GM10847 (cell line): ENCODE measurements around the gene TWF1.

Experiments used
- POLR2A ChIP-seq: IDR thresholded peaks from 2 replicates; pipeline ENCODE4 v1.6.1; 2011; ENCODE audit not compliant: insufficient read length; ENCODE audit errors: extremely low read depth

The TWF1 gene

DNA sequence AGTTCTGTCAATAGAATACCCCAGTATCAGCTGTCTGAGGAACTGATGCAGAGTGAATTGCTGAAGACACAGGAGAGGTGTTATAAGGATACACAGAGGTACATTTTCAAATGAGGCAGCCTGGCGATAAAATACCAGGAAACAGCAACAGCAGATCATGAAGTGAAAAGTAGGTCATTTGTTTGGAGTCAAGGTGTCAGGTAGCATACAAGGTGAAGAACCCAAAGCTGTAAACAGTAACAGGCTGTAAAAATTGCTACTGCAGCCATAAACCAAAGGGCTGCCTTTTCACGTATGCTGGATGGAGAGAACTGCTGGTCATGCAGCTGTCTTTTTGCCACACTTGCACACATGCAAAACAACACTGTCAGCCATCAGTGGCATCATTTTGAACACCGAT, 9.3 kb upstream of the TWF1 start:
- TF ChIP-seq POLR2A = no peak

DNA sequence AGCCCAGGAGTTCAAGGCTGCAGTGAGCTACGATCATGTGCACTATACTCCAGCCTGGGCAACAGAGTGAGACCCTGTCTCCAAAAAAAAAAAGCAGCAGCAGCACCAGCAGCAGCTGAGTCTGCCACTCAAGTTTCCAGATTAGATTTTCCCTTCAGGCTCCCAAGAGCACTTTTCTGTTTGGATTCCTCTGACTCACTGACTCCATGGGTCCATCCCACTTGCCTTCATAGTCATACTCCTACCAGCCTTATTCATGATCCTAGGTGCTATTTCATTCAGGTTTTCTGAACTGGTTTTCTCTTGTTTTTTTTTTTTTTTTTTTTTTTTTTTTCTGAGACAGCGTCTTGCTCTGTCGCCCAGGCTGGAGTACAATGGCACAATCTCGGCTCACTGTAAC, 6.8 kb upstream of the TWF1 start:
- no peak for TF ChIP-seq POLR2A

DNA sequence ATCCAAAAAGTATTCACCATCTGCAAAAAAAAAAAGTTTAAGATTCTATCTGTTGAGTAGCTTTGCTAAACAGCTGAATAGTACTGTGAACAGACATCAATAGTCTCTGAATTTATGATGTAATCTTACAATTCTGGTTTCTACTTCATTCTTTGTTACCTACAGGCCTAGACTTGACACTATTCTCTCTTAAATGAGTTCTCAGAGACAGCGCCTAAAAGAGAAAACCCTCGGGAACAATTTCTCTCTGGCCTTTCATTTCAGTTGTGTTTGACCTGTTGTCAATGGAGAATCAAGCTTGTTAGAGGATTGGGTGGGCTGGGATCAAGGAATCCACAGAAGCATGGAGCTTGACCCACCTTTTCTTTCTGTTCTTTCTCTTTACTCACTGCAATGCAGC, 5.9 kb upstream of the TWF1 start:
- TF ChIP-seq POLR2A = no peak

DNA sequence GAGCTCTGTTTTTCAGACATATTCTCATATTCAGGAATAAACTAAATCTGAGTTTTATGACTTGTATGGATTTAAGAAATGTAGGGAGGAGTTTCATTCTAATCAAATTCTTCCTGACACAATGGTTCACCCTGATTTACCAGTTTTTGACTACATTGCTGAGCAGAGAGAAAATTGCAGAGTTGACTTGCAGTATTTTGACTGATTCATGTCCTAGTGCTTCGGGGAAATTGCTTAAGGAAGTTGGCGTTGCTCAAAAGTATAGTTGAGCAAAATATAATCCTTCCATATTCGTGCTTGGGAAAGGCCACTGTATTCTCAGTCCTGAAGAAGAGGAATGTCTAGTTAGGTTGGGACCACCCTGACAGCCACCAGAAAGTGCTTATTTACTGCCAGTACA, 1.3 kb upstream of the TWF1 start:
- no peak for TF ChIP-seq POLR2A

DNA sequence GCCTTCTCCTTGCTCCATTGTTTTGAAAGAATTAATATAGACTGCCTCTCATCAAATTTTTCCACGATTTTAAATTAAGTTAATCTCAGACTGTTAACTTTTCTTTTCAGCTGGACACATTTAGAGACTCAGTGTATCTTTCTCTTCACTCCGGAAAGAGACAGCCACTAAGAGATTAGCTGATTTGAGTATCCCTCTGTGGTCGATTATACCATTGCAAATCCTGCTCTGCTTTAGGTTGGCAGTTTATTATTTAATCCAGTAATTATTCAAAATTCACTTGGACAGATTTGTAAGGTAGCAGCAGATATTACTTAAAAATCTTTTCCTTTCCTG, 588 bp upstream of the TWF1 start:
- no peak for TF ChIP-seq POLR2A

DNA sequence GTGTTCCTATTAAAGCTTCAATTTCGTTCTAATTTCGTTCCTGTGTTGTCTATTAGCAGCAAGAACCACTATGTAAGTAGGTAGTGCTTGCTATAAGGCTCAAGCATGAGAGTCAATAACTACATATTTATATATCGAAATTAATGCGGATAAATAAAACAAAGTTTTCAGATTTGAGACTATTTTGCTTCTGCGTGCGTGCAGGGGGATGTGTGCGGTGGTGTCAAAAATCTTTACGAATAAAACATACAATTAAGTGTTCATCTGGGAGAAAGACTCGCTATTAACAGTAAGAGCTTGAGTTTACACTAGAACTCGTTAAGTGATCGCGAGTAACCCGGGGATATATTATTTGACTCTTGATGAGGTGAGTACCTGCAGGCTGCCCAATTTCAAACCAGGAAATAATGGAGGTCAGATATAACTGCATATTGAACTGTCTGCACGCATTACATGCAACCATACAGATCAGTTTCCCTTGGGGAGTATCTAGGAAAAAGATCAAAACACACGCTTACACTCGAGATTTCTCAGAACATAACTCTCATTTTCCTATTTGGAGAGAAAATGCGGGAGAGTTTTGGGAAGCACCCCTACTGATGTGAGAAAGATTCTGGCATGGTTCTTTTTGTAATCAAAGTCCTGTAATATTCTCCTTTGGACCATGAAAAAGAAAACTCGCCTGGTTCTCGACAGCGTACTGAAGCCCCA, 813 bp downstream of the TWF1 start:
- no peak for TF ChIP-seq POLR2A

DNA sequence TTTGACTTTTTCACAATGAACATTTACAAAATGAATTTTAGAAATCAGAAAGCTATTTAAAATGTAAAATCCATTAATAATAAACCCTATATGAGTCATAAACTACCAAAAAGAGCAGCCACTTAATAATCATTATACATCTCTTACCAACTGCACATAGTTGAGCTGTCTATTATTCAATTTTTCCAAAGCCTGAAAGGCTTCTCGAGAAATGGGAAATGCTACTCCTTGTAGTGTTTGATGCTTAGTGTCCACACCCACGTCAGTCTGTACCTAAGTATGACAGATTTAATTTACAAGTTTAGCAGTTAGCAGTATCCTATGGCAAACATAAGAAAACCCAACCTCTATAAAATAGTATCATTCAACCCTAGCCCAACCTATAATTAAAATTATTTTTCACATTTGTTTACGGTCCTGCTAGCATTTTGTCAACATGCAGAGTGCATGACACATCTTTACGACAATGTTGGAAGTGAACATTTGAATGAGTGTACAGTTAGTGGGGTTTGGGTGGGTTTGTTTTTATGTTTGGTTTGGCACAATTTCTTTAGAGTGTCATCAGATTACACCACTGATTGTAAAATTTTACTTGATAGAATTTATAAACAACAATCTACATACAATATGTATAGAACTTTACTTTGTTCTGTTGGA, 8.4 kb downstream of the TWF1 start:
- no peak for TF ChIP-seq POLR2A

DNA sequence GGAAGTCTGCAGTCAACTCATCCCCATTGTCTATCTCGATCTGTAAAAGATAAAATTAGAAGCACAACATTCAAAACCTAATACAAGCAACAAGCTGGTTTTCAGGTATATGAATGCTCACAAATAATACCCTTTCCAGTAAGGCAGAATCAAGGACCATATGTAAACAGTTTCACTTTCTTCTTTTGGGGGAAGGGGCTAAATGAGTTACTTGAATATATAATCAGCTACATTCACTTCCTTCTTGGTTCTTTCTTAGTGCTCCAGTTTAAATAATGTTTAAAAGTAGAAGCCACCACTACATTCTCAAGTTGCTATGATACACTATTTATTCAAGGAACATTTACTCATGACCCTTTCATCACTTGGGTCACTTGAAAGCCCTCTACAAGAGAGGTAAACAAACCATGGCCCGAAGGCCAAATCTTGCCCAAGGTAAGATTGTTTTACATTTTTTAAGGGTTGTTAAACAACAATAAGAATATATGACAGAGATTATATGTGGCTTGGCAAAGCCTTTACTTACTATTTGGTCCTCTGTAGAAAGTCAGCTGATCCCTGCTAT, 10.3 kb downstream of the TWF1 start:
- TF ChIP-seq POLR2A = no peak

DNA sequence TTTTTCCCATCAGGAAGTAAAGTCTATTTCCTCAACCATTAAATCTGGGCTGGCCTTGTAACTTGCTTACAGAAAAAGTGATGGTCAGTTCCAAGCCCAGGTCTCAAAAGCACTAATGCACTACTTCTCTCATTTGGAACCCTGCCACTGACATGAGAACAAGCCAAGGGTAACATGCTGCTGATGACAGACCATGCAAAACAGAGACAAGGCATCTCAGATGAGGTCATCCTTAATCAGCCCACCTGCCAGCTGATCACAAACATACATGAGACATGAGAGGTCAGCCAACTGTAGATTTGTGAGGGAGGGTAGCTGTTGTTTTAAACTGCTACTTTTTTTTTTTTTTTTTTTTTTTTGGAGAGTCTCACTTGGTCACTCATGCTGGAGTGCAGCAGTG, 16.2 kb downstream of the TWF1 start:
- TF ChIP-seq POLR2A = no peak

DNA sequence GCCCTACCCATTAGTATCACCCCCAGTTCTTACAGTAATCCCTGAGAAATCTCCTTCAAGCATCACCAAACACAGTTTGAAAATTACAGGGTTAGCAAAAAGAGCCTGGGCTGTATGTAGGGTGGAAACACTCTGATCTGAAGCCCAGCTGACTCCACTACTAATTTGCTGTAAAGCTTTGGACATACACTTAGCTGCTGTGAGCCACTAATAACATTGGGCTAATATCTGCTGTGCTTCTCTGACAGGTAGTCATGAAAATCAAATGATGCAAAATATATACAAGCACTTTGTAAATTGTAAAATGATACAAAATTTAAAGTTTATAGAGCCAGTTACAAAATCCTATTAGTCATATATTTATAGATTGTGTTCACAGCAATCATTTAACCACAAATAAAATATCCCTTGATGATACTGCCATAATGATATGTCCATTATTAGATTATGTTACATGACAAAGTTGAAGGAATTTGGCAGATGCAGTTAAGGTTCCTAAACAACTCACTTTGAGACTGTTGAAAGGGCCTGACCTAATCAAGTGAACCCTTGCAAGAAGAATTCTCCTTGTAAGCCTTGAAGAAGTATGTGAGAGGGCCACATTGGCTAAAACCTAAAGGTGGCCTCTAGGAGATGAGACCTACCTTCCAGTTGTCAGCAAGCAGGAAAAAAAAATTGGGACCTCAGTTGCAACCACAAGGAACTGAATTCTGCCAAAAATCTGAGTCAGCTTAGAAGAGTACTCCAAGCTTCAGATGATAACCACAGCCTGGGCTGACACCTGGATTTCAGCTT, 19.0 kb downstream of the TWF1 start:
- no peak for TF ChIP-seq POLR2A

DNA sequence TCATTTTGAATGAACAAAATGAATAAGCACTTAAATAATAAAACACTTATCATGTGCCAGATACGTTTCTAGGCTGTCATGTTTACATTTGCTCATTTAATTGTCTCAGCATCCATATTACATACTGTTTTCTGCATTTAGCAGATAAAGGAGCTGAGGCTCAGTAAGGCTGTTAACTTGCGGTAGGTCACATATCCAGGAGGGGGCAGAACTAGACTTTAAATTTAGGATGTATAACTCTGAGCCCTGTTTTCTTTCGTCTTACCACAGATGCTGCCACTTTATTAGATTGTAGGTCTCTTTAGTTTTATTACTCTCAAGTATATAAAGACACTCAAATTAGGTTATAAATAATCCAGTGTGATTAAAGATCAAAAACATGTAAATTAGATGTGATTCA, 29.6 kb downstream of the TWF1 start:
- TF ChIP-seq POLR2A = no peak

DNA sequence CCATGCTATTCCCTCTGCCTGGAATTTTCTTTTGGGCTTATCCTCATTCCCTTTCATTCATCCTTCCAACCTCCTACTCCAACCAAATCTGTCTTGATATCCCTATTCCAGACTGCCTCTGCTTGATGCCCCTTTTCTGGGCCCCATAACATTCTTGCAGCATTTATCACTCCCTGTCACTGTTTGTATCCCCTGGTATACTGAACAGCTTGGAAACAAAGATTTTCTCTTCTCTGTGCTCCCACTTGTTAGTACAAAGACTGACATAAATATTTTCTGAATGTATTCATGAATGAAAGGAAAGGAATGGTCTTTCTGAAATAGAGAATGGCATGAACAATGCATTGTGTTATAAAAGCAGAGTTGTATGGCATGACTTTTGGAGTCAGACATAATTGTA, 39.8 kb downstream of the TWF1 start:
- no peak for TF ChIP-seq POLR2A

DNA sequence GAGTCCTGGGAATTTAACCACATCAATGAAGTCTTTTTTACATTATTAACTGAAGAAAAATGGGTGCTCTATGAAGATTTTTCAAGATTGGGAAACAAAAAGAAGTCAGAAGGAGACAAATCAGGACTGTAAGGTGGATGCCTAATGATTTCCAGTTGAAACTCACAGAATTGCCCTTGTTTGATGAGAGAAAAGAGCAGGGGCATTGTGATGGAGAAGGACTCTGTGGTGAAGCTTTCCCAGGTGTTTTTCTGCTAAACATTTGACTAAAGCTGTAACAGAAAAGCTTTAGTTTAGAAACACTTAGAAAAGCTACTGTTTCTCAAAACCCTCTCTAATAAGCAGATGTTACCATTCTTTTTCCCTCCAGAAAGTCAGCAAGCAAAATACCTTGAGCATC, 41.6 kb downstream of the TWF1 start:
- TF ChIP-seq POLR2A = no peak

DNA sequence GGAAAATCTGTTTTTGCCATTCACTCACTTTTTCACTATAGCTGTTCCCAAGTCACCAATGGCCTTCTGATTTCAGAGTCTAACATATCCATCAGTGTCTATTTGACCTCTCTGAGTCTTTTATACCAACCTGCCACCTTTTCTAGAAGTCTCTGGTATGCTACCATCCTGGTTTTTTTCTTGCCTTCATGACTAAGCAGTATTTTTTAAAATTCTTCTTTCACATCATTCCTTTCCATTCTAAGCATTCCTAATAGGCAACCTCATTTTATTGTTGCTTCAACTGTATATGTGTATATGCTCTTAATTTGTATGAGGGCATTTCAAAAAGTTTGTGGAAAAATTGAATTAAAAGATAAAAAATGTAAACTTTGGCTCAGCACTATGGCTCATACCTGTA, 42.3 kb downstream of the TWF1 start:
- TF ChIP-seq POLR2A = no peak

DNA sequence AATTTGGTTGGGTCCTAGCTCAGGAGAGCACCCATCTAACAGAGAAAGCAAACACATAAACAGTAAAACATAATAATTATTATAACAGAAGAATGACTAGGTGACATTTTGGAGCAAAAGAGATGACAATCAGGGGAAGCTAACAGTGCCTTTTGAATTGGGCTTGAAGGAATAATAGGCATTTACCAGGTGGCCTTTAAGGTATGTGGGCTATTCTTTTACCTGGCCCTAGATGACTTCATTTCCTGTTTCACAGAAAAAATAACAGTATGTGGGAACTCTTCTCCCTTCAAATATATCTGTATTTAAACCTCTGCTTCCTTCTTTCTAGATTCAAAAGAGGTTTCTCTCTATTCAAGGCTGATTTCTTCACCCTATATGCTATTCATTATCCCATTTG, 43.5 kb downstream of the TWF1 start:
- TF ChIP-seq POLR2A = no peak

DNA sequence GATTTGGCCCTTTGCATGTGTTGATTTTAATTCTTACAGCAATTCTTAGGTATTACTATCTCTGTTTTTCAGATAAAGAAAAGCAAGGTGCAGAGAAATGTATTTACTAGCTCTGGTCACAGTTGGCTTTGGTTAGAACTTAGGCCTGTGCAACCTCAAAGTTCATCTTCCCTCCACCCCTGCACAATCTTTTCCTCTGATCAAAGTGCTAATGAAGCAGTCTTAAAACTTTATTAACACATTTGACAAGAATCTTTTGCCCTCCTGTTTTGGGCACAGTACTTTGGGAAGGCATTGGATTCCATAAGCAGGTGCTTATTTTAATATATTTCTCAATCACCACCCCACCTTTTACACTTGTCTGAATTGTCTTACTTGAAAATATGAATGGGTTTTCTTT, 44.6 kb downstream of the TWF1 start:
- no peak for TF ChIP-seq POLR2A
